HG03108 (cell line): Measurements from ENCODE around the gene EXOC3.
A peak's percentile ranks its signal among the peaks of the same experiment; 100 is the strongest.
"Not testable (repeated sequence)": the region's sequence is repeated elsewhere in the genome, so short reads cannot be mapped to it uniquely, and the experiment has no call there.

Experiments
- ATAC-seq: cut with Tn5 transposase; IDR thresholded peaks from one replicate; pipeline ENCODE4 v1.9.1; 2021; ENCODE audit warnings: moderate library complexity; ENCODE audit not compliant: unreplicated experiment

The EXOC3 gene

GRCh38 chr5:442335-443238 lies at the start of gene EXOC3:
Gene EXOC3 (plus strand): TSS chr5:443176. CDS start chr5:446206, 3,030 bp downstream.
- peak; percentile 80 for ATAC-seq

DNA sequence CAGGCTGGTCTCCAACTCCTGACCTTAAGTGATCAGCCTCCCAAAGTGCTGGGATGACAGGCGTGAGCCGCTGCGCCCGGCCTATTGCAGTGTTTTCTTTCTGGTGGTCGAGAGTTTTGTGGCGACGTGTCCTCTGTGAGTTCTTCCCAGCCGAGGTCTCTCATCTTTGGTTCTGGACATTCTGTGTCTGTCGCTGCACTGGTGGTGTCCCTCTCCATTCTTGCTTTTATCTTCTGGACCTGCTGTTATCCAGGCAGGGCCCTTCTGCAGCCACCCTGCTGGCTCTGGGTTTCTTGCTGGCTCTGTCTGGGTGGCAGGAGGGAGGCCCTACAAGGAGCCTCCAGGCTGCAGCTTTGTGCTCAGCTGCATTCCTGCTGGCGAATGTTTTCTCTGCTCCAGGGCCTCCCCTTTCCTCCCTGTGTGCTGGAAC lies 49.1 kb upstream of the EXOC3 start:
- ATAC-seq: no peak

DNA sequence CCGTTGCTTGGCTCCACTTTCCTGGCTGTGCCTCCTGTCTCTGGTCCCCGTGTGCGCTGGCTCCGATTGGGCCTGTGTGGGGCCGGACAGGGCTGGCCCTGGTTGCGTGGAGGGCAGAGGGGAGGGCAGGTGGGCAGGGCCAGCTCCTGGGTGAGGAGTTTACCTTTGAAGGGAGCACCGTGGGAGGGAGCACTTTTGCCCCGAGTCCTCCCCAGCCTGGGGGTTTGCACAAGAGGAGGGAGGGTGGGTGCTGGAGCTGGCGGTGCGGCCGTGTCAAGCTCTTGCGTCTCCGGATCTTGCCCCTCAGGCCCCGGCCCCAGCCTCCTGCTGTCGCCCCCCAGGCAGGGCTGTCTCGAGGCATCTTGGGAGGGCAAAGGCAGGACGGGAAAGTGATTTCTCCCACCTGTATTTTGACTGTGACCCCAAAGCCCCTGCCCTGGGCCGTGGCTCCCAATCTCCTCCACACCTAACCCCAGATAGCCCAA lies 48.3 kb upstream of the EXOC3 start:
- ATAC-seq: no peak

- no peak for ATAC-seq
These were observed 47.6 kb upstream of the EXOC3 start for GRCh38 chr5:395156-395920.

GRCh38 chr5:395921-396530 lies 47.0 kb upstream of the EXOC3 start:
- no peak for ATAC-seq

- no peak for ATAC-seq
These were observed 46.4 kb upstream of the EXOC3 start for GRCh38 chr5:396531-396961.

GRCh38 chr5:398141-398474 lies 44.9 kb upstream of the EXOC3 start:
- not testable (repeated sequence) for ATAC-seq

DNA sequence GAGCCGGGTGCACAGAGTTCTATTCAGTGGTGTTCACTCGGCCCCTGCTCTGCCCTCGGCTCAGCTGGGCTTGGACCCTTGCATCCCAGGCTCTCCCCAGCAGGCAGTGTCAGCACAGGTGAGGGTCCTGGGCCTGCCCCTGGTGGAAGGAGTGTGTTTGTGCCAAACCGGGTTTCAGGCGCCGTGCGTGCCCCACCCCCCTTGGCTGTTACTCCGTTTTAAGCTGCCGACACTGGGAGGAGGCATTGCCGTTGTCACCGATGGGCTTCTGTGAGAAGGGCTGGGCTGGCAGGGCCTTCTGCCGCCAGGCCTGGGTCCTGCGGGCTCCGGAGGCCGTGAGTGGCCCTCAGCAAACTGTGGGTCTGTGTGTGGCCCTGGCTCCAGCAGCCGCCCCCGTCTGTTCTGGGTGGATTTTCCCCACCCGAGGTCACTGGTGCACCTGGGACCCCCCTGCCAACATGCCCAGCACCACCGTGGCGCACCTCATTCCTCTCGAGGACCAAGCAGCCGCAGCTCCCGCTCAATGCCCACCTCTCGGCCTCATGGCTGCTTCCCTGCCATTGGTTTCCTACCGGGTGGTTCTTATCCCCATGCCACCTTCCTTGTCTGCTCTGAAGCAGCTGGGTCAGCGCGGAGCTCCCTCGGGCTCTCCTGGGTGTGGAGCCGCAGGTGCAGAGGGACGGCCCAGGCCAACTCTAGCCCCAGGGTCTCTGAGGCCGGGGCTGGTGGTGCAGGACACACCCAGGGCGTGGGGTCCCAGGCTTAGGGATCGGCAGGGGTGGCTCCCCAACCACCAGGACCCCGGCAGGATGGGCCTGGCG lies 44.3 kb upstream of the EXOC3 start:
- no peak for ATAC-seq

DNA sequence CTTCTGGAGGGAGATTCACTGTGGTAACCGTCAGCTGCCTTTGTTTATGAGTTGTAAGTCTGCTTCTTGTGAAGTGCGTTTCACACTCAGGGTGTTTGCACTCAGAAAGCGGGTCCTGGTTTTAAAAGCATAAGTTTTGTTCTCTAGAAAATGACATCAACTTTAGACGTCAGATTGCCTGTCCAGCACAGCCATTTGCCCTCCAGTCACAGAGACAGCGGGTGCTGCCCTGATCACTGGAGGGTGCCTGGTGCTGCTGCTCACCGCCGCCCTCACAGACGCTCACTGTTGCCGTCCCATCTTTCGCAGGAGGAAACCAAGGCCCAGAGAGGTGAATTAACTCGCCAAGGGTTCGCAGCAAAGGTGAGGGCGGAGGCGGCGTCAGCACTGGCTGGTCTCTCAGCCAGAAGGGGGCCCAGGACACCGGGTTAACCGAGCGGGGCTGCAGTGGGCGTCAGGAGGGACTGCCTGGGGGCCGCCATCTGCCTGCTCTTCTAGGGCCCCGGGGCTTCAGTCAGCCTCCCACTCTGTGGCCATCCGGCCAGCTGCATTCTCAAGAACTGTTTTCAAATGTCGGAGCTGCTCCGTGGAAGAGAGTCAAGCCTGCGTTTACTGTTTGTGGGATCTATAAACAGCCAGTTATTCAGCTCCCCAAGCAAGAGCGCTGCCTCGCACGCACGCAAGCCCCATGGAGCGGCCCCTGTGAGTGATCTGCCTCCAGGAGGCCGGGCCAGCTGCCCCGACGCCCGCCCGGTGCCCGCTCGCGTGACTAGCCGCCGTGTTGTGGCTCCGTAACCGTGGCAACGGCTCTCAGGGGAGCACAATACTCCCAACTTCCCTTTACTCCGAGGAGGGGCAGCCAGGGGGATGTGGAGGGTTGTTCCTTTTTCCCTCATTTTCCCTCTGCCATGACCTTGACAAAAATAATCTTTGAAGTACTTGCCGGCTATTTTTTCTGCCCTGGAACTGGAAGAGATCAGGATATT lies 43.4 kb upstream of the EXOC3 start:
- ATAC-seq: peak; percentile 74

- peak; percentile 16 for ATAC-seq
These were observed 42.5 kb upstream of the EXOC3 start for GRCh38 chr5:400282-401145.

DNA sequence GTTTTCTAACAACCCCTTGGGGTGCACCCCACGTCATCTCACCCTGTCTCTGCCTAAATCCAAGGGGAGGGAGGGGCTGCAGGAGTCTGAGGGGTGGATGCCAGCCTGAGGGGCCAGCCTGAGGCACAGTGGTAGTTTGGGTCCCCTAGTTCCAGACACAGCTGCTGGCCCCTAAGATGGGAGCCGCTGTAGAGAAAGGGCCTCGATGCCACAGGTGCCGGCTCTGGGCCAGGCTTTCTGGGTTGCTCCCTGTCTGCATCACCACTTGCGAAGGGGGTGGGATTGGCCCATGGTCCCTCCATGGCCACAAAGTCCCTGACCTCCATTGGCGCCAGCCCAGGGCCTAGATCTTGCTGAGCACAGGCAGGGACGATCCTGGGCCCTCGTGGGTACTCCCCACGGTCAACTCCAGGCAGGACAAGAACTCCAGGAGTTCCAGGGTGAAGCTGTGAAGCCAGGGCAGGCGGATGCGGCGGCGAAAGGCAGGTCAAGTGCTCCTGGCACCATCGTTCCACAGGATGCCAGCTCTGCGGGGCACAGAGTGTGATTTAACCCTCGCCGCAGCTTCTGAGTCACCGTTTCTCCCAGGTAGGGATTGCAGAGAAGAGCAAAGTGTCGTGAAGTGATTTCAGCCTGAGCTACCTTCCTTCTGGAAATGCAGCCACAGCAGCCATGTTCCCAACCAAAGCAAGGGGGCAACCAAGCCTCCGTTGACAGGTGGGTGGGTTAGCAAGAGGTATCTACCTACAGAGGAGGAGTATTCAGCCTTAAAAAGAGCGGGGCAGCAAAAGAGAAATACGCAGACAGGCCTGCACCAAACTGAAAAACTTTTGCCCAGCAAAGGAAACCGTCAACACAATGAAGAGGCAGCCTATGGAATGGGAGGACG lies 41.6 kb upstream of the EXOC3 start:
- ATAC-seq: no peak

DNA sequence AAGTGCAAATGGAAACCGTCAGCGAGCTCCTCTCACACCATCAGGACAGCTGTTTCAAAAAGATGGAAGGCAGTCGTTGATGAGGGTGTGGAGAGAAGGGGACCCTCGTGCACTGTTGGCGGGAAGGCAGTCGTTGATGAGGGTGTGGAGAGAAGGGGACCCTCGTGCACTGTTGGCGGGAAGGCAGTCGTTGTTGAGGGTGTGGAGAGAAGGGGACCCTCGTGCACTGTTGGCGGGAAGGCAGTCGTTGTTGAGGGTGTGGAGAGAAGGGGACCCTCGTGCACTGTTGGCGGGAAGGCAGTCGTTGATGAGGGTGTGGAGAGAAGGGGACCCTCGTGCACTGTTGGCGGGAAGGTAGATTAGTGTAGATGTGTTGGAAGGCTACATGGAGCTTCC lies 40.8 kb upstream of the EXOC3 start:
- ATAC-seq: not testable (repeated sequence)

DNA sequence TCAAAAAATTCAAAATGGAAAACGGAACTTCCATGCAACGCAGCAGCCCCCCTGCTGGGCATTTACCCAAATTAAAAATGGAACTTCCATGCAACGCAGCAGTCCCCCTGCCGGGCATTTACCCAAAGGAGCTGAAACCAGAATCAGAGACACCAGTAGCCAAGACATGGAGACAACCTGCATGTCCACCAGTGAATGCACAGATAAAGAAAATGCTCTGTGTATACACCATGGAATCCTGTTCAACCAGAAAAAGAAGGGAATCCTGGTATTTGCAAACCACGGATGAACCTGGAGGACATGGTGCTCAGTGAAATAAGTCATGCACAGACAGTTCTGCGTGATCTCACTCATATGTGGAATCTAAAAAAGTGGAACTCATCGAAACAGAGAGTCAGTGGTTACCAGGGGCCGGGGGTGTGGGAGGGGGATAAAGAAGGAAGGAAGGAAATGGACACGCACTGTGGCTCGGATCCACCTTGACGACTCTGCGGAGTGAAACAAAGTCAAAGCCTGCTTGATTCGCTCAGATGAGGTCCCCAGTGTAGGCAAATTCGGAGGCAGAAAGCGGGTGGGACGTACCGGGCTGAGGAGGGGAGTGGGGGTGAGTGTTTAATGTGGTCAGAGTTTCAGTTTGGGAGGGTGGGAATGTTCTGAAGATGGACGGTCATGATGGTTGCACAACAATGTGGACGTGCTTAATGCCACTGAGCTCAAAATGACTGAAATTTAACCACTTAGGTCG lies 40.2 kb upstream of the EXOC3 start:
- ATAC-seq: peak; percentile 46

GRCh38 chr5:403995-404394 lies 39.0 kb upstream of the EXOC3 start:
- ATAC-seq: no peak

DNA sequence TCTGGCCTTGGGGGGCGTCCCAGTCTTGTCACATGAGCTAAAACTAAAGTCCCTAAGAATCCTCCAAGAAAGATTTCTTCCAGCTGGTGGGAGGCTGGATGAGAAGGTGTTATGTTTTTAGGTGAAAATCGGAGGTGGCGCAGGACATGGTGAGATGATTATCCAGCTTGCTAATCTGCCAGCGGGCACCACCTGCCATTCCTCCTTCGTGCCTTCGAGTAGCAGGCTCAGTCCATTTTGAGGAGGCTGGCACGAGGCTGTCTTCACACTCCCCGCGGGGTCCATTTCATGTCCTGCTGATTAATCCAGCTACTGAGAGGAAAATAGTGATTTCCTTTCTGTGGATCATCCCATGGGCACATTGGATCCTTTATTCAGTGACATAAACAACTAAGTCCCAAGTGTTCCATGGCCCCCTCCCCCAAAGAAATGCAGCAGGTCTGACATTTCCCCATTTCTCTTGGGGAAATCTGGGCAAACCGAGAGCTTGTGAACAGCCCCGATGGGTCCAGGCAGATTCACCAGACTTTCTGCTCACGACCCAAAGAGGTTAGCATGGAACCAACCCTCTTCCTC lies 38.2 kb upstream of the EXOC3 start:
- no peak for ATAC-seq

- no peak for ATAC-seq
These were observed 37.6 kb upstream of the EXOC3 start for GRCh38 chr5:405421-405820.
